HG03066 (cell line): Measurements from ENCODE around the gene IL1A.

Source experiments
- ATAC-seq: cut with Tn5 transposase; IDR thresholded peaks from one replicate; pipeline ENCODE4 v1.9.1; 2021; ENCODE audit warnings: low read depth; ENCODE audit not compliant: unreplicated experiment

IL1A gene

GRCh38 chr2:112764071-112765044 is 19.9 kb downstream of the IL1A start, which contains the start of gene CKAP2L:
Gene CKAP2L, minus strand, starts transcription at chr2:112764609. Its CDS starts 11 bp downstream, at chr2:112764598.
- peak; percentile 96 for ATAC-seq

- no peak for ATAC-seq
Measured at GRCh38 chr2:112762276-112762675, 22.0 kb downstream of the IL1A start.

GRCh38 chr2:112760149-112760548 is 24.1 kb downstream of the IL1A start:
- no peak for ATAC-seq

GRCh38 chr2:112758711-112759110 is 25.6 kb downstream of the IL1A start:
- no peak for ATAC-seq

GRCh38 chr2:112757265-112757664 is 27.0 kb downstream of the IL1A start:
- ATAC-seq = no peak

GRCh38 chr2:112756207-112756606 is 28.1 kb downstream of the IL1A start:
- ATAC-seq = no peak

GRCh38 chr2:112755444-112755843 is 28.8 kb downstream of the IL1A start:
- ATAC-seq = no peak

GRCh38 chr2:112754564-112754963 is 29.7 kb downstream of the IL1A start:
- ATAC-seq = no peak

GRCh38 chr2:112752667-112753066 is 31.6 kb downstream of the IL1A start:
- no peak for ATAC-seq

GRCh38 chr2:112751451-112752197 is 32.7 kb downstream of the IL1A start:
- no peak for ATAC-seq

- ATAC-seq = no peak
Measured at GRCh38 chr2:112750560-112750843, 33.8 kb downstream of the IL1A start.

- peak; percentile 65 for ATAC-seq
Measured at GRCh38 chr2:112749755-112750559, 34.3 kb downstream of the IL1A start.

GRCh38 chr2:112740527-112740926 is 43.8 kb downstream of the IL1A start:
- no peak for ATAC-seq

GRCh38 chr2:112737542-112738232 is 46.6 kb downstream of the IL1A start:
- ATAC-seq = no peak

- no peak for ATAC-seq
Measured at GRCh38 chr2:112733871-112734270, 50.4 kb downstream of the IL1A start.

GRCh38 chr2:112733456-112733855 is 50.8 kb downstream of the IL1A start:
- ATAC-seq = no peak

- no peak for ATAC-seq
Measured at GRCh38 chr2:112731479-112731878, 52.8 kb downstream of the IL1A start.

- no peak for ATAC-seq
Measured at GRCh38 chr2:112730791-112731190, 53.5 kb downstream of the IL1A start.

- no peak for ATAC-seq
Measured at GRCh38 chr2:112730216-112730615, 54.1 kb downstream of the IL1A start.
